Keratinocyte (primary cell): ENCODE data around the gene CLDN14. TPM values are rescaled to one million over a fixed set of nuclear protein-coding genes. Genes with fewer than 3 reads are reported as not detected.

ENCODE experiments used
- DNase-seq: peaks from one replicate; pipeline ENCODE4 v3.0.0-alpha.2; 2011; ENCODE audit warnings: low read depth, missing footprints, low spot score
- FAIRE-seq: peaks from 2 replicates; lab custom pipeline; 2011; peaks lifted over from hg19 to GRCh38; lab: Jason Lieb, UNC
- H2AFZ ChIP-seq: 2 replicates; pipeline ENCODE4 v1.6.0; 2012; ENCODE audit warnings: low read length, control low read depth, inconsistent platforms; ENCODE audit not compliant: control insufficient read depth
- H3K27ac ChIP-seq: 2 replicates; pipeline ENCODE4 v1.5.1; 2011; ENCODE audit warnings: low read length; ENCODE audit not compliant: control insufficient read depth, insufficient read depth
- H3K27me3 ChIP-seq: 3 replicates; pipeline ENCODE4 v1.6.0; 2011; ENCODE audit warnings: low read length; ENCODE audit not compliant: control insufficient read depth, insufficient read depth; ENCODE audit errors: extremely low read depth
- H3K36me3 ChIP-seq, 2 experiments: 2 replicates in 1 of 2; 3 replicates in 1 of 2; pipeline ENCODE4 v1.5.1; 2011; ENCODE audit warnings: low read length in 2 of 2, mild to moderate bottlenecking in 1 of 2; ENCODE audit not compliant: control insufficient read depth in 2 of 2, insufficient read depth in 2 of 2; ENCODE audit errors: extremely low read depth in 1 of 2
- H3K4me1 ChIP-seq: 3 replicates; pipeline ENCODE4 v1.5.1; 2011; ENCODE audit warnings: low read length; ENCODE audit not compliant: control insufficient read depth, insufficient read depth; ENCODE audit errors: extremely low read depth
- H3K4me2 ChIP-seq: 3 replicates; pipeline ENCODE4 v1.6.0; 2011; ENCODE audit warnings: low read depth, low read length; ENCODE audit not compliant: control insufficient read depth, insufficient read depth; ENCODE audit errors: extremely low read depth
- H3K4me3 ChIP-seq, 3 experiments: fragments of 200-600 bp in 1 of 3; sonication (generic) in 1 of 3; 2 replicates in 2 of 3; 3 replicates in 1 of 3; pipeline ENCODE4 v1.5.1; 2011 to 2016; ENCODE audit warnings: low read length in 3 of 3, mild to moderate bottlenecking in 3 of 3, control low read depth in 2 of 3, inconsistent platforms in 1 of 3, low read depth in 1 of 3, mixed read lengths in 1 of 3, mixed run types in 1 of 3, moderate library complexity in 1 of 3; ENCODE audit not compliant: control insufficient read depth in 2 of 3, insufficient read depth in 2 of 3; ENCODE audit errors: extremely low read depth in 1 of 3
- H3K79me2 ChIP-seq: 2 replicates; pipeline ENCODE4 v1.6.0; 2012; ENCODE audit warnings: low read length; ENCODE audit not compliant: control insufficient read depth, insufficient read depth
- H3K9ac ChIP-seq: 3 replicates; pipeline ENCODE4 v1.6.0; 2011; ENCODE audit warnings: low read length; ENCODE audit not compliant: control insufficient read depth, insufficient read depth; ENCODE audit errors: extremely low read depth
- H3K9me1 ChIP-seq: 3 replicates; pipeline ENCODE4 v1.6.0; 2011; ENCODE audit warnings: low read length; ENCODE audit not compliant: control insufficient read depth, insufficient read depth; ENCODE audit errors: extremely low read depth
- H3K9me3 ChIP-seq: 2 replicates; pipeline ENCODE4 v1.5.1; 2012; ENCODE audit warnings: low read depth, low read length; ENCODE audit not compliant: control insufficient read depth
- H4K20me1 ChIP-seq: 3 replicates; pipeline ENCODE4 v1.6.0; 2011; ENCODE audit warnings: low read length; ENCODE audit not compliant: control insufficient read depth, insufficient read depth; ENCODE audit errors: extremely low read depth
- CTCF ChIP-seq, 3 experiments: IDR thresholded peaks in 1 of 3; conservative IDR thresholded peaks in 1 of 3; optimal IDR thresholded peaks in 1 of 3; 2 replicates in 2 of 3; 3 replicates in 1 of 3; pipeline versions ENCODE3 to v1.5.1; 2011; ENCODE audit warnings: low read length in 3 of 3, mild to moderate bottlenecking in 3 of 3, moderate library complexity in 2 of 3, control low read depth in 1 of 3, inconsistent platforms in 1 of 3; ENCODE audit not compliant: insufficient read depth in 2 of 3; ENCODE audit errors: extremely low read depth in 1 of 3
- EZH2 ChIP-seq: IDR thresholded peaks from one replicate; pipeline ENCODE4 v1.6.1; 2012; ENCODE audit warnings: inconsistent platforms, mild to moderate bottlenecking, low read length, moderate library complexity
- dilution Hi-C: fragments of 300-500 bp; cut with MboI; formaldehyde crosslinking; loops from one replicate; pipeline ENCODE4 v1.7.0; 2020; ENCODE audit warnings: low sequenced_read_pairs; ENCODE audit not compliant: extremely low pct_ligation_motif_present
- polyA plus RNA-seq, 5 experiments: library from polyadenylated mRNA; depleted of rRNA in 3 of 5; stranded (reverse) in 3 of 5; stranded (forward) in 1 of 5; unstranded in 1 of 5; fragments of >200 nt; gene quantifications; 1 replicate in 1 of 5; 2 replicates in 3 of 5; 3 replicates in 1 of 5; pipeline versions ENCODE4 v1.2.1 to v1.2.3, GENCODE V29; 2011 to 2012; ENCODE audit warnings: missing spikeins in 2 of 5, low read depth in 1 of 5, low replicate concordance in 1 of 5

Gene CLDN14
- polyA plus RNA-seq, 1 donor (not counting 4 experiments of a cell fraction or from before 2014, with no cell fraction given), result not detected

- H3K79me2 ChIP-seq, result no peaks in the 10 kb centered on the region
- no peak for DNase-seq
- no peaks in the 10 kb centered on the region for H3K9me1 ChIP-seq
- dilution Hi-C loops, result no loop called here
- H3K27me3 ChIP-seq, result no peaks in the 10 kb centered on the region
- TF ChIP-seq CTCF (optimal IDR thresholded peaks at IDR 0.05 in 1 of 3, IDR thresholded peaks at IDR 0.05 in 1 of 3, conservative IDR thresholded peaks at IDR 0.05 in 1 of 3; ENCODE audit: extremely low read depth in 1 of 3, insufficient read depth in 2 of 3, low read length in 3 of 3) (no peak), EZH2 (no peak)
- H3K9me3 ChIP-seq, result no peaks in the 10 kb centered on the region
- H3K36me3 ChIP-seq, result no peaks in the 10 kb centered on the region
- no peaks in the 10 kb centered on the region for H4K20me1 ChIP-seq
- no peak overlapping the region for H3K4me3 ChIP-seq
- no peak for FAIRE-seq
- no peak overlapping the region for H2AFZ ChIP-seq
- no peak overlapping the region for H3K4me2 ChIP-seq
- H3K9ac ChIP-seq, result no peak overlapping the region
- no peak overlapping the region for H3K27ac ChIP-seq
- H3K4me1 ChIP-seq, result peaks cover 27% of the 10 kb centered on the region
Observed at GRCh38 chr21:36436829-36437744, 42.8 kb downstream of the CLDN14 start.

GRCh38 chr21:36434144-36434543, 45.8 kb downstream of the CLDN14 start:
- no peaks in the 10 kb centered on the region for H4K20me1 ChIP-seq
- H3K9ac ChIP-seq, result peak overlapping the region; percentile 5
- H3K4me1 ChIP-seq, result peaks cover 49% of the 10 kb centered on the region
- peak overlapping the region; percentile 8 for H2AFZ ChIP-seq
- H3K9me3 ChIP-seq, result no peaks in the 10 kb centered on the region
- DNase-seq, result no peak
- H3K27me3 ChIP-seq, result no peaks in the 10 kb centered on the region
- no peak overlapping the region for H3K4me3 ChIP-seq
- H3K79me2 ChIP-seq, result no peaks in the 10 kb centered on the region
- H3K36me3 ChIP-seq, result no peaks in the 10 kb centered on the region
- H3K27ac ChIP-seq, result peak overlapping the region; percentile 75
- peak overlapping the region; percentile 72 for H3K4me2 ChIP-seq
- no peaks in the 10 kb centered on the region for H3K9me1 ChIP-seq
- no peak for TF ChIP-seq CTCF (optimal IDR thresholded peaks at IDR 0.05 in 1 of 3, IDR thresholded peaks at IDR 0.05 in 1 of 3, conservative IDR thresholded peaks at IDR 0.05 in 1 of 3; ENCODE audit: extremely low read depth in 1 of 3, insufficient read depth in 2 of 3, low read length in 3 of 3)
- no peak for FAIRE-seq
- dilution Hi-C loops, result no loop called here
